Activated CD8-positive, alpha-beta memory T cell treated with anti-CD3 and anti-CD28 coated beads, Interleukin-2, amount 50 U/mL, for 24 hours (primary cell): Measurements from ENCODE around the gene KIF25.

Experiments used
- DNase-seq: peaks from one replicate; pipeline ENCODE4 v3.0.0-alpha.2; 2020; ENCODE audit errors: extremely low read depth

Gene KIF25, protein sequence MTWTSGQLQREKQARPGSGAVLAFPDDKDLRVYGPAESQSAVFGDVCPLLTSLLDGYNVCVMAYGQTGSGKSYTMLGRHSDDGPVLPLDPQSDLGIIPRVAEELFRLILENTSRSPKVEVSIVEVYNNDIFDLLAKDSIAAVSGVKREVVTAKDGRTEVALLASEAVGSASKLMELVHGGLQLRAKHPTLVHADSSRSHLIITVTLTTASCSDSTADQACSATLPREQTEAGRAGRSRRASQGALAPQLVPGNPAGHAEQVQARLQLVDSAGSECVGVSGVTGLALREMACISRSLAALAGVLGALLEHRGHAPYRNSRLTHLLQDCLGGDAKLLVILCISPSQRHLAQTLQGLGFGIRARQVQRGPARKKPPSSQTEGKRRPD

GRCh38 chr6:167997642-167998041 lies at the start of gene KIF25:
KIF25 (plus strand) TSS chr6:167997671; CDS start chr6:168029586, 31,915 bp downstream.
- DNase-seq = no peak

GRCh38 chr6:167947716-167948115 lies 49.8 kb upstream of the KIF25 start:
- no peak for DNase-seq

- DNase-seq = no peak
Measured at GRCh38 chr6:167948716-167949115, 48.8 kb upstream of the KIF25 start.

- DNase-seq = no peak
Measured at GRCh38 chr6:167949121-167949684, 48.3 kb upstream of the KIF25 start.

- no peak for DNase-seq
Measured at GRCh38 chr6:167951781-167952511, 45.5 kb upstream of the KIF25 start.

DNA sequence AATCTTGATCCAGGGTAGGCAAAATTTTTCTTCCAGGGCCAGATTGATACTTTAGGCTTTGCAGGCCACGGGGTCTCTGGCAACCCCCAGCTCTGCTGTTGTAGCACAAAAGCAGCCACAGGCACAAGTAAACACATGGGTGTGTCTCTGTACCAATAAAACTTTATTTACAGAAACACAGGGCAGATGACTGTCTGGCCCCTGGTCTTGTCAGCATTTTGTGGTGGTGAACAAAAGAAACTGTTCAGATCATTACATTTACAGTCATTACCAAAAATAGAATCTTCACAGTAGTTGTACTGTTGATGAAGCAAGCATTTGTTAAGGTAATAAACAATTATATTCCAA lies 45.0 kb upstream of the KIF25 start:
- DNase-seq = no peak

DNA sequence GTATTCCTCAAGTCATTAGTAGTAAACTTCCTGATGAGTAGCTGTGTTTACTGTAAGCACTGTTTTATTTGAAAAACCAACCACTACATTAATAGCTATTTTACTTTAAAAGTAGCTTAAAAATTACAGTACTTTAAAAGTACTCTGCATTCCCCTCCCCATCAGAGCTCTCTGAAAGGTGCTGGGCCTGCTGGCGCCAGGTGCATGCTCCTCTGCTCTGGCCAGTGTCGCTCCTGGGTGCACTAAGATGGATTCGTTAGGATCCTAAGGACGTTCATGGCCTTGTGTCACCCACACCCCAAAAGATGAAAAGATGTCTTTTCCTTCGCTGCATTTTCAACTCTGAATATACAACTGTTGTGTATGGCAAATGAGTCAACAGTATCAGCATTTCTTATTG lies 43.9 kb upstream of the KIF25 start:
- DNase-seq = no peak

GRCh38 chr6:167954151-167954550 lies 43.3 kb upstream of the KIF25 start:
- no peak for DNase-seq

DNA sequence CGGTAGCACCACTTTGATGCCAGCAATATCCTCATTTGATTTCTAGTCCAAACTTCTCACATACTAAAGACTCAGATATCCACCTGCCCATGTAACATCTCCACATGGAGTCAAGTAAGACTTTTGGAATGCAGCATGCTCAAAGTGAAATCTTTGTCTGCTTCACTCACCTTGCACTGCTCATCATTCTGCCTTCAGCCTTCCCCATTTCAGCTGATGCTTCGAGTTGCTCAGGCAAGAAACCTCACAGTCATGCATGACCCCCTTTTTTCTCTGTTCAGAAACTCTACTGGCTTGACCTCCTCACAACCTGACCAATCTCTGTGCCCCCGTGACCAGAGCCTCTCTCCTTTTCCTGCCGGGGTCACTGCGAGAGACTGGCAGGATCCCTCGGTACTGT lies 41.0 kb upstream of the KIF25 start:
- DNase-seq = no peak

DNA sequence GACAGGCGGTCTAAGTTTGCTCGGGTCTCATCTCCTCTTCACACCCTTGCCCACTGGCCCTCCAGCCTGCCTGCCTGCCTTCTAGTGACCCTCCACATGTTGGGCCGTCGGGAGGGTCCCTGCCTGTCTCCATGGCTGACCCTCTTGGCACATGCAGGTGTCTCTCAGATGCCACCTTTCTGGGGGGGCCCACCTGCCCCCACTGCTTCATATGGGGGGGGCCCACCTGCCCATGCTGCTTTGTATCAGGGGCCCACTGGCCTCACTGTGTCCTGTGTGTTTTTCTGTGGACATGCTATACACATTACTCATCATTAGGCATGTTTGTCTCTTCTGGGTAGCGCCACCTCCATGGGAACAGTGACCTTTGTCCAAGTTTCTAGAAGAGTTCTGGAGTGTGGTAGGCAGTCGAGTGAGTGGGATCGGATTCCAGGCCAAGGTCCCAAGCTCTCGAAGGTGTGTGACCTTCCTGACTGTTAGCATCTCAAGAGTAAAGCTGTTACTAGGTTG lies 40.4 kb upstream of the KIF25 start:
- DNase-seq = no peak

GRCh38 chr6:167957626-167958025 lies 39.8 kb upstream of the KIF25 start:
- no peak for DNase-seq

- DNase-seq = no peak
Measured at GRCh38 chr6:167960579-167960978, 36.9 kb upstream of the KIF25 start.

GRCh38 chr6:167962711-167963110 lies 34.8 kb upstream of the KIF25 start:
- no peak for DNase-seq

DNA sequence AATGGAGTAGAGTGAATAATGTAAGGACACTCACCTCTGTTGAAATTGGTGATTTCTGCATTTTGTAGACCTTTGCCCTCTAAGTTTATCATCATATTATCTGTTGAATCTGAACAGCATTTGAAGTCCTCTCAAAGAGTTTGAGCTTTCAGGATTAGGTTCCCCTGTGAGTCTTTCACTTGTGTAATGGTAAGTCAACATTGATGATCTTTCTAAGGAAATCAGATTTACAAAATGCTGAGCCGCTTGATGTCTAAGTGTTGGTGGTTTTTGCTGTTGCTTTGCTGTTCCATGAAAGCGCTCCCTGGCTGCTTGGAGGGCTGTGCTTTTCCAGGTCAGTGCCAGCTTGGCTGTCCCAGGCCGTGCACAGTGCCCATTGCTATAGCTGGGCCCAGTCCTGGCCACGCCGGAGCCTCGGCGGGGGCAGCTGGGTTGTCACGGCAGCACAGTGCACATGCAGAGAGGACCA lies 33.8 kb upstream of the KIF25 start:
- DNase-seq = no peak

DNA sequence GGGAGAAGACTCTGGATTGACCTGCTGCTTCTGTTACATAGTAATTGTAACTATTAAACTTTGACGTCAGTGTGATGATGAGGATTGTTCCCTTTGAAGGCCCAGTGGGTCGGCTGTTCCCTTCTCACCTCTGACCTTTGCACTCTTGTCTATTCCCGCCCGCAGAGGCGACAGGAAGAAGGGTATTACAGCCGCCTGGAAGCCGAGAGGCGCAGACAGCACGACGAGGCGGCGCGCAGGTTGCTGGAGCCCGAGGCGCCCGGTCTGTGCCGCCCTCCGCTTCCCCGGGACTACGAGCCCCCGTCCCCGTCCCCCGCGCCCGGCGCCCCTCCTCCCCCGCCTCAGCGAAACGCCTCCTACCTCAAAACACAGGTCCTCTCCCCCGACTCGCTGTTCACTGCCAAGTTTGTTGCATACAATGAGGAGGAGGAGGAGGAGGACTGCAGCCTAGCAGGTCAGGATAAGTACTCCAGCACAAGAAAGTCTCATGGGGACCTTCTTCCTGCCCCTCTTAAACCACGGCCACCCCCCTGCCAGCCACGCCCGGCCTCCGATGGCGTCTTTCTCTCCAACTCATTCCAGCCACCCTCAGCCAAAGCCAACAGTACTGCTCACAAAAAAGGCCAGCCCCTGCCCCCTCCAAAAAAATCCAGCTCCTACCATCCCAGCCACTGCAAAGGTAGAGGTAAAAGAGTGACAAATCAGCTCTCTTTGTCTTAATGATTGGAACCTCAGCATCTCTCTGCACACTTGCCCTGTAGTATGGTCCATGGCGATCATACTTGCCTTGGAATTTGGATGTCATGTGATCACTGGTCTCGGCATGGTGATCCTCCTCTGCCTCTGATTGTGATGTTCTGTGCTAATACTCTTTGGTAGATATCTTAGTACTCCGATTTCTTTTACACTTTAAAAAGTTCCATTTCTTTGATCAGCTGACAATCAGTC lies 31.6 kb upstream of the KIF25 start:
- no peak for DNase-seq

DNA sequence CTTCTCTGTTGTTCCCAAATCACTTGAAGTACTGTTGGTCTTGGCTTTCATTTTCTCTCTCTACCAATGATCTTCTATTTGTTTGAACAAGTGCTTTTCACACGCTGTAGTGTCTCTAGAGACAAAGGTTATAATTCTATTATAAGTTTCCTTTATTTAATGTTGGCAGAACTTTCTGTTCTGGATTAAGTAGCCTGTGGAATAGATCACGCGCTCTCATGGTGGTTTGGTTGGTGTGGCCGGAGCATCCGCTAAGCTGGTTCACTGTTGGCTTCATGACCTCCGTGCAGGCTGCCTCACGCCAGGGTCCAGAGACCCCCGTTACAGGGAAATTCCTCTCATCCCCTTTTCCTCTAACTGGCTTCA lies 30.9 kb upstream of the KIF25 start:
- no peak for DNase-seq

DNA sequence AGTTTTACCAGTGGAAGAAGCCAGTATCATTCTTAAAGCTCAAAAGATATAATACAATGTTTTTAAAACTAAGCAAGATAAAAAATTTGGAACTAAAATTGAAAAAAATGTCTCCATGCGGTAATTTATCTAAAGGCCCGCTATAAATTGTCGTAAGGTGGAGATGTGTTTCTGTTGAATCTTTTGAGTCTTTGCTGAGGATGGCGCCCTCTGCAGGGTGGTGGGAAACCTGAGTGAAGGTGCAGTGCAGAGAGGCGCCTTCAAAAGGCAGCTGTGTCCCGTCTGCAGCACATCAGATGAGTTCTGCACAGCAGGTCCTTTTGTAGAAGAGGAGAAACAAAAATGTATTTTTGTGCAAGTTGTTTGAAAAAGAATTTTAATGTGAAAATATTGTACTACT lies 29.4 kb upstream of the KIF25 start:
- no peak for DNase-seq

DNA sequence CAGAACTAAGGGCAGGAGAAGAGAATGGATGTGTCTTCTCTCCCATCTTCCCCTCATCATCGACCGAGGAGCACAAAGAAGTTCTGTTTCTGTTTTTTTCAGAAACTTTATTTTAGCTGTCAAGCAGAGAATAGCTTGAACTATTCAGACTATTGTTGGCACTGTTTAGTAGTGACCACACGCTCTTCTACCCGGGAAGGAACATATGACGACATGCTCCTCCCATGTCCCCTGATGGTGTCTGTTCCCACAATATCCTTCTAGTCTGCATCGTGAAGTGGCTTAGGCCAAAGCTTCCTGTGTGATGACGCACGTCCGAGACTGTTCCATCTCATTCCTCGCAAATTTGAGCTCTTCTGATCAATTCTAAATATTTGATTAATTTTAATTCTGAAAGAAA lies 27.2 kb upstream of the KIF25 start:
- DNase-seq = no peak

- DNase-seq = no peak
Measured at GRCh38 chr6:167972193-167972592, 25.3 kb upstream of the KIF25 start.

DNA sequence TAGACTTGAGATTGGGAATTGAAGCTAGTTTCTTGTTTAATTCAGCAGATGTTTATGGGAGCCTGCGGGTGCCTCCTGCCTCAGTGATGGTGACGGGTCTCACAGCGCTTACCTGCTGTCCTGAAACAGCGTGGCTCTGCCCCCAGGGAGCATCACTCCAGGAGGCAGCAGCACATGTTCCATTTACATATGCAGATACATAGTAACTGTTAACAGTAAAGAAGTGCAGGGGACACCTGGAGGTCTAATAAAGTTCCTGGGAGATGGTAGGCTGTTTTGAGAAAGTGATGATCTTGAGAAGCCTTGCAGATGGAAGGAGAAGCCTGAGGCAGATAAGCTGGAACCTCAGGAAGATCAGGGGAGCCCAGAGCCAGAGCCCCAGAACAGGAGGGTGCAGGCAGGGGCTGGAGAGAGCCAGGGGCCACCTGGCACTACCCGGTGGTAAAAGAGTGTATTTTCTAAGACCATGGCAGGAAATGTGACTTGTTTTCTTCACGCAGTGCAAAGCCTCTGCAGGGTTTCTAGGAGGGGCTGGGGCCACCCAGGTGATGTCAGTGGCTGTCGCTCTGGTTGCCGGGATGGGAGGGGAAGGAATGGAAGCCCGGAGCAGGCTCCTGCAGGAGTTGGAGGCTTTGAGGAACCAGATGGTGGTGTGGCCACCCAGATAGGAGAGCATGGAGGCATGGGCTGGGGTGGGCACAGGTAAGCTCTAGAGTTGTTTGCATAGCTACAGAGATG lies 24.2 kb upstream of the KIF25 start:
- no peak for DNase-seq
